CD4-positive, alpha-beta T cell treated with Interleukin-1 beta for 1 hour (primary cell): Measurements from ENCODE around the gene RALGAPB.

Source experiments
- DNase-seq, 2 donors: peaks; one replicate each; pipeline ENCODE4 v3.0.0-alpha.2; 2020 to 2022

Gene RALGAPB

GRCh38 chr20:38616457-38616856, 143.8 kb downstream of the RALGAPB start:
- no peak for DNase-seq

- no peak for DNase-seq
These were observed 144.6 kb downstream of the RALGAPB start for GRCh38 chr20:38617011-38617829.

- no peak for DNase-seq
These were observed 145.2 kb downstream of the RALGAPB start for GRCh38 chr20:38617830-38618196.

- no peak for DNase-seq
These were observed 147.8 kb downstream of the RALGAPB start for GRCh38 chr20:38620441-38620840.

GRCh38 chr20:38623061-38623460, 150.4 kb downstream of the RALGAPB start:
- DNase-seq, result no peak

GRCh38 chr20:38624084-38624483, 151.4 kb downstream of the RALGAPB start:
- DNase-seq, result no peak

- DNase-seq, result no peak
These were observed 153.3 kb downstream of the RALGAPB start for GRCh38 chr20:38625896-38626295.

GRCh38 chr20:38626921-38627659, 154.4 kb downstream of the RALGAPB start:
- no peak for DNase-seq
